ENCODE data around the gene PCSK6. TPM values are rescaled to one million over a fixed set of nuclear protein-coding genes. Genes with fewer than 3 reads are reported as not detected.

Gene PCSK6
- total RNA-seq, 1 donor from 2014 or later: 0.40 TPM

DNA sequence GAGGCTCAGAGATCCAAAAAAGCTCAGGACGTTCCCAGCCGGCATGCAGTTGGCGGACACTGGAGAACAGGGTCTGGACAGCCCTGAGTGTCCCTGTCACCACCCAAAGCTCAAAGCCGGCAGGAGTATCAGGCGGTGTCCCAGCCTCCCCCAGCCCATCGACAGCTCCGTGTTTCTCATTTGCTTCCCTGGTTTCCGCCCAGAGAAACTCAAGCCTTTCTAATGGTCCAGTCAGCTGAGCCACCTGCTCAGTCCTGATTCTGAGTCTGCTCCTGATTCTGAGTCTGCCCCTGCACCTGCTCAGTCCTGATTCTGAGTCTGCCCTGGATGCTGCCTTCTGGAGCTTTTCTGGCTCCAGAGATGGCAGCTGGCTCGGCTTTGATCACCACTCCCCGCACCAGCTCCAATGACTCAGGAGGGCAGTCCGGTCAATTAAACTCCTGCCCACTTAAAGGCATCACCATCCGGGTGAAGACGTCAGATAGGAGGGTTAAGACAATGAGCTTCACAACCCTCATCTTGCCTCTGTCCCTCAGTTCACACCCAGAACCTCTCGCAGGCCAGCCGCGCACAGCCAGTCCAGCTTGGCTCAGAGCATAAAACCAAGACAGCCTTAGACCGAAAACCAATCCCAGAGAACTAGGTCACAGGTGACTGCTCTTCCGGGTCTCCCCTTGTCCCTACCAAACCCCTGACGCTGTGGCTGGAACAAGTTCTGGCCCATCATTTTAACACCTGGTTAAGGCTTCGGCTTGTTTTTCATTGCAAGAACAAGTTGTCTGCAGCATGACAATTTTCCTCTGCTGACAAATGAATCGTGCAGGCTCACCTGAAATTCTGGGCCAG is 6.8 kb downstream of the PCSK6 start:
- TF ChIP-seq, protein P1, sequence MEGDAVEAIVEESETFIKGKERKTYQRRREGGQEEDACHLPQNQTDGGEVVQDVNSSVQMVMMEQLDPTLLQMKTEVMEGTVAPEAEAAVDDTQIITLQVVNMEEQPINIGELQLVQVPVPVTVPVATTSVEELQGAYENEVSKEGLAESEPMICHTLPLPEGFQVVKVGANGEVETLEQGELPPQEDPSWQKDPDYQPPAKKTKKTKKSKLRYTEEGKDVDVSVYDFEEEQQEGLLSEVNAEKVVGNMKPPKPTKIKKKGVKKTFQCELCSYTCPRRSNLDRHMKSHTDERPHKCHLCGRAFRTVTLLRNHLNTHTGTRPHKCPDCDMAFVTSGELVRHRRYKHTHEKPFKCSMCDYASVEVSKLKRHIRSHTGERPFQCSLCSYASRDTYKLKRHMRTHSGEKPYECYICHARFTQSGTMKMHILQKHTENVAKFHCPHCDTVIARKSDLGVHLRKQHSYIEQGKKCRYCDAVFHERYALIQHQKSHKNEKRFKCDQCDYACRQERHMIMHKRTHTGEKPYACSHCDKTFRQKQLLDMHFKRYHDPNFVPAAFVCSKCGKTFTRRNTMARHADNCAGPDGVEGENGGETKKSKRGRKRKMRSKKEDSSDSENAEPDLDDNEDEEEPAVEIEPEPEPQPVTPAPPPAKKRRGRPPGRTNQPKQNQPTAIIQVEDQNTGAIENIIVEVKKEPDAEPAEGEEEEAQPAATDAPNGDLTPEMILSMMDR (IDR thresholded peaks at IDR 0.05): no peak
- no peak for DNase-seq (ENCODE audit: low spot score)
- Mint-ChIP-seq H3K9me3 (ENCODE audit: low read depth) (no peaks in the 10 kb centered on the region), H3K27me3 (ENCODE audit: low read depth) (peaks cover 18% of the 10 kb centered on the region), H3K36me3 (ENCODE audit: low read depth) (no peaks in the 10 kb centered on the region), H3K27ac (ENCODE audit: unreplicated experiment) (no peak overlapping the region), H3K4me3 (ENCODE audit: unreplicated experiment) (no peak overlapping the region), H3K4me1 (ENCODE audit: low read depth) (peaks cover 11% of the 10 kb centered on the region)

DNA sequence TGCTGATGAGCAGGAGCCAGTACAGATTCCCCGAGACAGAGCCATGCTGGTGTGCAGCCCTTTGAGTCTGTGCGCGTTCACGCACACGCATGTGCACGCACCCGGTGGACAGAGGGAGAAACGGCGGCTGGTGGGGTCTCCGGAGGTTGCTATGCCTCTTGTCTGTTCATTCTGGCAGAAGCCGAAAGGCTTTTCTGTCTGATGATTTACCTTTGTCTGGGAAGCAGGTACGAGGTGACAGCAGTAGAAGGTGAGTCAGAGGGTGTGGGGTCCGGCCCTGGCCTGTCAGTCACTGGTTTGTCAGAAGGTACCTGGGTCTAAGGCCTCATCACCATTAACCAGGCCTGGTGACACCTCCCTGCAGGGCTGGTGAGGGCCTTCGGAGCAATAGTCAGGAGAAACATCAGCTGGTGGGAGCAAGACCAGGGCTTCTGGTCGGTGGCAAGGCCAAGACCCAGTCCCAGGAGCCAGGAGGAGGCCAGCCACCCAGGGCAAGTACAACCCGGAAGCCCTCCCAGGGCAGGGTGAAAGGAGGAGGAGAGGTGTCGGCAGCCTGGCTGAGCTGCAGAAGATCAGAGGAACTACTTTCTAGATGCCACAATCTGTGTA is 7.5 kb downstream of the PCSK6 start:
- no peaks in the 10 kb centered on the region for H3K9me3 Mint-ChIP-seq (ENCODE audit: low read depth)
- H3K4me3 Mint-ChIP-seq (ENCODE audit: unreplicated experiment): no peak overlapping the region
- H3K27me3 Mint-ChIP-seq (ENCODE audit: low read depth): peaks cover 12% of the 10 kb centered on the region
- no peaks in the 10 kb centered on the region for H3K36me3 Mint-ChIP-seq (ENCODE audit: low read depth)
- DNase-seq (ENCODE audit: low spot score): no peak
- TF ChIP-seq, protein P1 (IDR thresholded peaks at IDR 0.05): no peak
- H3K27ac Mint-ChIP-seq (ENCODE audit: unreplicated experiment): no peak overlapping the region
- peaks cover 11% of the 10 kb centered on the region for H3K4me1 Mint-ChIP-seq (ENCODE audit: low read depth)

DNA sequence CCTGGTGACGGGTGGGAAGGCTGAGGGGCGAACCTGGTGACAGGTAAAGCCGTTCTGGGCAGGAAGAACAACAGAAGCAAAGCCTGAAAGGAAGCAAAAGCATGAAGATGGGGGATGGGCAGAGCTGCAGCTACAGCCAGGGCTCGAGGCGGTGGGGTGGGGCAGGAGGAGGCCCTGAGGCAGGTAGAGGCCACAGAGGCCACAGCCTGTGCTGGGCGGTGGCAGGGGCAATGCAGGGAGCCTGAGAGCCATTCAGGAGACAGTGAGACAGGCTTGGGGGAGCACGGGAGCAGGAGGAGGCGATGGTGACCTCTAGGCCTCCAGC is 8.2 kb downstream of the PCSK6 start:
- Mint-ChIP-seq H3K27me3 (ENCODE audit: low read depth) (peaks cover 9% of the 10 kb centered on the region), H3K27ac (ENCODE audit: unreplicated experiment) (no peak overlapping the region), H3K4me3 (ENCODE audit: unreplicated experiment) (no peak overlapping the region), H3K36me3 (ENCODE audit: low read depth) (no peaks in the 10 kb centered on the region), H3K4me1 (ENCODE audit: low read depth) (peaks cover 11% of the 10 kb centered on the region), H3K9me3 (ENCODE audit: low read depth) (no peaks in the 10 kb centered on the region)
- DNase-seq (ENCODE audit: low spot score): no peak
- TF ChIP-seq, protein P1 (IDR thresholded peaks at IDR 0.05): no peak

DNA sequence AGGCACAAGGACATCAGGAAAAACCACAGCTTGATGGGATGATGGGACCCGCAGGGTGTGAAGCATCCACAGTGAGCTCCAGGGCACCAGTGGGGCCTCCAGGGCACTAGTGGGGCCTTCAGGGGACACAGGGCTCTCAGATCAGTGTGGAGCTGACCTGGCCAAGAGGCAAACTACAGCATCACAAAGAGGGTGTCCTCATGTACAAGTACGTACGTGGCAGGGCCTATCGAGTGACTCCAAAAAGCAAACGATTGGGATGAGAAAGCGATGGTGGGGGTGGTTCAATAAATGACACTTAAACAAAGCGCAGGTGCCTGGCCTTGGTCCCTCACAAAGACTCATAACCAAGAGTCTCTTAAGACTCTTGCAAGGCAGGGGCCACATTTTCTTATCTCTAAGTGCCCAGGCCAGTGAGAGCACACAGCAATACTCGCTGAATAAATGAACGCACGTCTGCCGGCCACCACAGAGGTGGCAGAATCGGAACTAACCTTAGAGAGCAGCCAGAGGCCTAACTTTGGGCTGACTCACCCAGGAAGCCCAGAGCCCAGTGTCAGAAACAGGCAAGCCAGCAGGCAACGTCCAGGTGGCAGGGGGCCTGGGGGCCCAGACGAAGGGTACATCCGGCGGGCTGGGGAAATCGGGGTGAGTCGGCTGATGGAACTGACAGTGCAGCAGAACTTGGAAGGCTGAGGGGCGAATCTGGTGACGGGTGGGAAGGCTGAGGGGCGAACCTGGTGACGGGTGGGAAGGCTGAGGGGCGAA is 8.7 kb downstream of the PCSK6 start:
- H3K4me3 Mint-ChIP-seq (ENCODE audit: unreplicated experiment): no peak overlapping the region

More for the DNA sequence above, 8.7 kb downstream of the PCSK6 start:
- DNase-seq (ENCODE audit: low spot score): no peak
- Mint-ChIP-seq H3K9me3 (ENCODE audit: low read depth) (no peaks in the 10 kb centered on the region), H3K4me1 (ENCODE audit: low read depth) (peaks cover 11% of the 10 kb centered on the region), H3K27ac (ENCODE audit: unreplicated experiment) (no peak overlapping the region), H3K36me3 (ENCODE audit: low read depth) (no peaks in the 10 kb centered on the region), H3K27me3 (ENCODE audit: low read depth) (peaks cover 9% of the 10 kb centered on the region)
- TF ChIP-seq, protein P1 (IDR thresholded peaks at IDR 0.05): no peak
